GM21825 (cell line): ENCODE data around the gene ZIC3.
"Not testable (repeated sequence)": the region's sequence is repeated elsewhere in the genome, so short reads cannot be mapped to it uniquely, and the experiment has no call there.

ENCODE experiments used
- ATAC-seq: cut with Tn5 transposase; IDR thresholded peaks from one replicate; pipeline ENCODE4 v1.9.1; 2021; ENCODE audit warnings: mild to moderate bottlenecking, moderate library complexity; ENCODE audit not compliant: unreplicated experiment

The ZIC3 gene

DNA sequence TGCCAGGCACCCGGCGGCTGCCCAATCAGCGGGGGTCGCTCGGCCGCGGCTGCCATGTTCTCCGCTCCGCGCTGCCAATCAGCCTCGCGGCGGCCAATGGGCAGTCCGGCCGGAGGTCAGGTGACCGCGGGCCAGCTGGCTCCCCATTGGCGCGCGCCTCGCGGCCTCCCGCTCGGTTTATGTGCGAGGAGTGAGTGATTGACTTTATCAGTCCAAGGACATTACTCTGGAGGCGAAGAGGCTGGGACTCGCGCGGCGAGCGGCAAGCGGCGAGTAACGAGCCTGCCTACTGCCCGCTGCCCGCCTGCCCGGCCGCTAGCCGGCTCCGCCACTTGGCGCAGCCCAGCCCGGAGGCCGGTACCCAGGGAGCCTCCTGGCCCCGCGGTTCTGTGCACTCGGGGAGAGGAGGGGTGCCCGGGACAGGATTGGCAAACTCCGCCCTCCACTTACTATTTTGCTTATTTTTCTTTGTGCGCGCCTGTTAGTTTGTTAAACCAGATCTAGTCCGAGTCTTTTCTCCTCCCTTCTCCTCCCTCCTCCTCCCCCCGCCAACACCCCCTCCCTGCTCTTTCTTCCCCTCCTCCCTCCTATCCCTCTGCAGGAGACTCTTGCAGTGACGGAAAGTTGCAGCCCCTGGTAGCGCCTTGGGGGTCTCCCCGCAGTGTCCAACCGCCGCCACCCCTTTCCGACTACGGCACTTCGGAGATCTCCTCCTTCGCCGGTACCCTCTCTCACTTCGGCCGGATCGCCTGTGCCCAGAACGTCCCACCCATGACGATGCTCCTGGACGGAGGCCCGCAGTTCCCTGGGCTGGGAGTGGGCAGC, at the start of gene ZIC3:
Gene ZIC3, plus strand, starts transcription at position 207 of the 825 bp plus-strand sequence. Its CDS starts 565 bp downstream, at position 772.
- no peak for ATAC-seq

DNA sequence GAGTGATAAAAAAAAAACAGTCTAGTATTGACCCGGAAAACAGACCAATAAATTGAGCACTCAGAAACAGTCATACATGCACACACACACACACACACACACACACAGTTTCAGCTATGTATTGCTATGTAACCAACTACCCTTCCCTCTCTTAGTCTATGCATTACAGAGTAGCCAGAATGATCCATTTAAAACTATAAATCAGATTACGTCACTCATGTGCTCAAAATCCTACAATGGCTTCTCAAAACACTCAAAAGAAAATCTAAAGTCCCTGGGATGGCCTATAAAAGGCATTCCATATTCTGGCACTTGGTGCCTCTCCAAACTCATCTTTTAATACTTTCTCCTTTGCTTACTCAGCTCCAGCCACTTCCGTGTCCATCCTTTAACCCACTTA, 46.5 kb upstream of the ZIC3 start:
- ATAC-seq: no peak

- no peak for ATAC-seq
Observed at GRCh38 chrX:137545711-137546651, 19.9 kb upstream of the ZIC3 start.

DNA sequence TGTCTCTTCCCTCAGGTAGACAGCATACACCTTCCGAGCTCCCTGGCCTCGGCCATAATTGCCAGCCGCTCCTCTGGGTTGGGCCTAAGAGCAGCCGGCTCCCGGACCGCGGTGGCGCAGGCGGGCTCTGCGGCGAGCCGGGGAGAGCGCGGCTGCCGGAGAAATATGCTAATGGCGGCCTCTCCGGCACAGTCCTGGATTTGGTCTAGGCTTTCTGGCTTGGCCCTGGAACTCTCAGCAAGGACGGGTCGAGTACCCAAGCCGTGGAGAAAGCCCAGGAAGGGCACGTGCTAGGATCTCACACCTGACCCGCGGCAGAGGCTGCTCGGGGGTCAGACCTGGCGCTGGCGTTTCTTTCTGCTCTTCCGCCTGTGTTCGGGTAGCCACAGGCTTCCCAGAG, 18.6 kb upstream of the ZIC3 start:
- ATAC-seq: no peak

DNA sequence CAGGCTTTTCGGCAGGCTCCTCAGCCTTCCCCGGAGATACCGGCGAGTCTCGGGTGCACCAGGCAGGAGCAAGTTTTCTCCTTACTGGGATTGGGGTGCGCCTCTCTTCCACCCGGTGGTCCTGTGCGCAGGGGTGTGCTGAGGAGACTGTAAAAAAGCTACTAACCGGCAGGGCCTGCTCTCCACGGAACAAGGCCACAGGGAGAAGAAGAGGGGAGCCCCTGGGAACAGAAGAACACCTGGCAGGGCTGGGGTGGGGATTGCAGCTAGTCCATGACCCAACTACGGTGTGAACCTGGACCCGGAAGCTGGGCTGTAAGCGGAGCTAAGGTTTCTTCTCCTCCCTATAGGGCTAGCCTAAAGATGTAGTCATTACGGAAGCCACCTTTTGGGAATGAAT, 17.7 kb upstream of the ZIC3 start:
- ATAC-seq: no peak

GRCh38 chrX:137549073-137549472, 16.9 kb upstream of the ZIC3 start:
- ATAC-seq: no peak

- ATAC-seq: no peak
Observed at GRCh38 chrX:137549851-137550664, 15.9 kb upstream of the ZIC3 start.

DNA sequence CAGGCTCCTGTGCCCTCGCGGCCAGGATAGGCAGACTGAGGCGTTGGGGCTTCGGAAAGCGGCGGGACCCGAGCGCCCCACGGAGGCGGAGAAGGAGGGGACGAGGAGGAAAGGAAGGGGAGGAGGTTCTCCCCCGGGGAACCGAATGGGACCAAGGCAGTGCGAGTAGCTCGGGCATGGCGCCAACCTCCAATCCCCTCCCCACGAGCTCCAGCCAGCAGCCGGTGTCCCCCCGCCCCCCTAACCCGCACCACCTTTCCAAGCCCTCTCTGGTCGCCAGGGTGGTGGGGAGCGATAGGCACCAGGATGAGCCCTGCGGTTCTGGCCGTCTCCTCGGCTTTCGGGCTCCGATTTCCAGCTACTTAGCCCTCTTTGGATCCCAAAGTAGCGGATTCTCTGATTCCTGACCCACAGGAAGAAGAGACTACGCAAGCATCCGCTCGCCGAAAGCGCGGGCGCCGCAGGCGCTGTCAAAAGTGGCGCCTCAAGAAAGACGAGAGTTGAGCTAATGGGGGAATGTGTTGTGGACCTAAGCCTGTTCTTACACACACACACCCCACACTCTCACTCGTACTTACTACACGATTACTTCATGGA, 15.2 kb upstream of the ZIC3 start:
- no peak for ATAC-seq

DNA sequence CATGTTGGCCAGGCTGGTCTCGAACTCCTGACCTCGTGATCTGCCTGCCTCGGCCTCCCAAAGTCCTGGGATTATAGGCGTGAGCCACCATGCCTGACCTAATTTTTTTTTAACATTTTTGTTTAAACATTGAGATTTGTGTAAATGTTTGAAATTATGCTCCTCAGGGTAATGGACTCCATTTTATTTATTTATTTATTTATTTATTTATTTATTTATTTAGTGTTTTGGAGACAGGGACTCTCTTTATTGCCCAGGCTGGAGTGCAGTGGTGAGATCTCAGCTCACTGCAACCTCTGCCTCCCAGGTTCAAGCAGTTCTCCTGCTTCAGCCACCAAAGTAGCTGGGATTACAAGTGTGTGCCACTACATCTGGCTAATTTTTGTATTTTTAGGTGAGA, 13.8 kb upstream of the ZIC3 start:
- not testable (repeated sequence) for ATAC-seq

GRCh38 chrX:137562096-137562495, 3.8 kb upstream of the ZIC3 start:
- ATAC-seq: no peak

GRCh38 chrX:137563681-137564651, 2.0 kb upstream of the ZIC3 start:
- ATAC-seq: no peak

GRCh38 chrX:137565318-137565904, 516 bp upstream of the ZIC3 start:
- no peak for ATAC-seq

DNA sequence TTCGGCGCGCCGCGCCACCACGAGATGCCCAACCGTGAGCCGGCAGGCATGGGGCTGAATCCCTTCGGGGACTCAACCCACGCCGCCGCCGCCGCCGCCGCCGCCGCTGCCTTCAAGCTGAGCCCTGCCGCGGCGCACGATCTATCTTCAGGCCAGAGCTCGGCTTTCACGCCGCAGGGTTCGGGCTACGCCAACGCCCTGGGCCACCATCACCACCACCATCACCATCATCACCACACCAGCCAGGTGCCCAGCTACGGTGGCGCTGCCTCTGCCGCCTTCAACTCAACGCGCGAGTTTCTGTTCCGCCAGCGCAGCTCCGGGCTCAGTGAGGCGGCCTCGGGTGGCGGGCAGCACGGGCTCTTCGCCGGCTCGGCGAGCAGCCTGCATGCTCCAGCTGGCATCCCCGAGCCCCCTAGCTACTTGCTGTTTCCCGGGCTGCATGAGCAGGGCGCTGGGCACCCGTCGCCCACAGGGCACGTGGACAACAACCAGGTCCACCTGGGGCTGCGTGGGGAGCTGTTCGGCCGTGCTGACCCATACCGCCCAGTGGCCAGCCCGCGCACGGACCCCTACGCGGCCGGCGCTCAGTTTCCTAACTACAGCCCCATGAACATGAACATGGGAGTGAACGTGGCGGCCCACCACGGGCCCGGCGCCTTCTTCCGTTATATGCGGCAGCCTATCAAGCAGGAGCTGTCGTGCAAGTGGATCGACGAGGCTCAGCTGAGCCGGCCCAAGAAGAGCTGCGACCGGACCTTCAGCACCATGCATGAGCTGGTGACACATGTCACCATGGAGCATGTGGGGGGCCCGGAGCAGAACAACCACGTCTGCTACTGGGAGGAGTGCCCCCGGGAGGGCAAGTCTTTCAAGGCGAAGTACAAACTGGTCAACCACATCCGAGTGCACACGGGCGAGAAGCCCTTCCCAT, 1.1 kb downstream of the ZIC3 start:
- ATAC-seq: no peak

- no peak for ATAC-seq
Observed at GRCh38 chrX:137567682-137568232, 1.8 kb downstream of the ZIC3 start.

DNA sequence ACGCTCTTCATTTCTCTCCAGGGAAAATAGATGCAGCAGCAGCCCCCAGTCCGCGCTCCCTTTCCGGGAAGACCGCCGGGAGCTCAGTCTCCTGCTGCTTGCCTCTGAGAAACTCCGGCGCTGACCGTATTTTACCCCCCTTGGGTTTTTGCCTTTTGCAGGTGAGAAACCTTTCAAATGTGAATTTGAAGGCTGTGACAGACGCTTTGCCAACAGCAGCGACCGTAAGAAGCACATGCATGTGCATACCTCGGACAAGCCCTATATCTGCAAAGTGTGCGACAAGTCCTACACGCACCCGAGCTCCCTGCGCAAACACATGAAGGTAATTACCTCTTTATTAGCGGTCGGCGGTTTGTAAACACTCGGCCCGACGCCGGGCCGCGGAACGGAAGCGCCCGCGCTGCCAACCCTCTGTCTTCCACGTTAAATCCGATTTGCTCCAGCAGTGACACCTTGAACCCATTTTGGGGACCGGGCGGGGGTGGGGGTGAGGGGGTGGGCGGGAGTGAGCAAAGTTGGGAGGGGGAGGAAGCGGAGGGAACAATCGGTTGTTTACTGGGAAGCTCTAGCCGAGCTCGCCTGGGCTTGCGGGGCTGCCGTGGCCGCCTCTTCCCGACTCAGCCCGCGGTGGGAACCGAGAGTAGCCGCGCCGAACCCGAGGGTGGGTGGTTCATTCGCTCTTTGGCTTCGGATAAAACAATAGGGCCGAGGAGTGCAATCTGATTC, 3.0 kb downstream of the ZIC3 start:
- ATAC-seq: no peak

DNA sequence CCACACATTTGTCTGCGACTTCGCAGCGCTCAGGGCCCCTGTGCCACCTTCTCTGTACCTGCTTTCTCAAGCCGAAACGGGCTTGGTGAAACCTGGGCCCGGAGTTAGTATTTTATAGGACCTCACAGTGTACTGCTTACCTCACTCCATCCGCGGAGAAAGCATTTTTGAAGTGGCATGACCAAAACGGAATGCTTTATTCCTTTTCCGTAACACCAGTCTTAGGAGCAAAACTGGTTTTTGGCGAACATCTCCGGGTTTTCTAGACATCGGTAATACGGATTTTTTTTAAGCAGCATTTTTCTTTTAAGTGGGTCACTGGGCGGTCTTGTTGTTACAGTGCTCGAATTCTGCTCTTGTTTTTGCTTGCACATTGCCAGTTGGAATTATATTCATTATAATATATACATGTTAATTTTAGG, 3.6 kb downstream of the ZIC3 start:
- ATAC-seq: no peak
